HCT116 (cell line): Measurements from ENCODE around the gene COA7. TPM values are rescaled to one million over a fixed set of nuclear protein-coding genes. Genes with fewer than 3 reads are reported as not detected.

ENCODE experiments used
- ATAC-seq: fragments of 200-7000 bp; cut with Tn5 transposase; 2 replicates; pipeline ENCODE4 v1.9.1; 2020; ENCODE audit warnings: mild to moderate bottlenecking, moderate library complexity
- BruUV-seq: library from RNA; stranded (reverse); fragments of 400-500 nt; replicated peaks from 2 replicates; lab custom pipeline; 2021; lab: Mats Ljungman, UMichigan
- CTCF ChIA-PET: fragments of 300-600 bp; sonication (Branson Sonifier 250); formaldehyde crosslinking; loops from one replicate; lab custom pipeline; 2021; ENCODE audit warnings: antibody characterized with exemption; lab: Charles Lee
- POLR2A ChIA-PET: fragments of 300-600, 350-600 bp; sonication (Branson Sonifier 250); formaldehyde crosslinking; loops from one replicate; lab custom pipeline; 2021; ENCODE audit warnings: antibody characterized with exemption; lab: Charles Lee
- RAD21 ChIA-PET, 2 experiments: fragments of 300-600 bp; sonication (Branson Sonifier 250); formaldehyde crosslinking; loops; one replicate each; lab custom pipeline; 2023; ENCODE audit warnings: low total read pairs in 2 of 2; ENCODE audit not compliant: uncharacterized antibody in 2 of 2, unreplicated experiment in 2 of 2, low non-redundant PET in 1 of 2; lab: Charles Lee
- DNase-seq: peaks from one replicate; pipeline ENCODE4 v3.0.0-alpha.2; 2010; ENCODE audit warnings: low read depth, low spot score
- H2AFZ ChIP-seq: fragments of 200-600 bp; shearing (Covaris generic), sonication (generic); 2 replicates; pipeline ENCODE4 v1.6.1; 2017; ENCODE audit warnings: low read depth, mixed run types, mixed read lengths, antibody characterized with exemption, low read length; ENCODE audit not compliant: poor library complexity, severe bottlenecking
- H3K27ac ChIP-seq: 2 replicates; pipeline ENCODE4 v1.5.1; 2012; ENCODE audit warnings: low read depth, low read length
- H3K27me3 ChIP-seq: fragments of 200-600 bp; sonication (generic); 2 replicates; pipeline ENCODE4 v1.6.1; 2016; ENCODE audit warnings: mixed run types, low read length, mixed read lengths; ENCODE audit not compliant: insufficient read depth
- H3K36me3 ChIP-seq, 2 experiments: fragments of 200-500 bp in 1 of 2; fragments of 200-600 bp in 1 of 2; sonication (Bioruptor generic) in 1 of 2; sonication (generic) in 1 of 2; 2 replicates each; pipeline versions ENCODE4 v1.5.1 to v1.6.1; 2014 to 2016; ENCODE audit warnings: low read length in 2 of 2, inconsistent platforms in 1 of 2, mixed read lengths in 1 of 2, mixed run types in 1 of 2; ENCODE audit not compliant: insufficient read depth in 2 of 2, control insufficient read depth in 1 of 2
- H3K4me1 ChIP-seq, 2 experiments: fragments of 200-600 bp in 1 of 2; sonication (generic) in 1 of 2; 2 replicates each; pipeline versions ENCODE4 v1.5.1 to v1.6.1; 2012 to 2017; ENCODE audit warnings: low read length in 2 of 2, inconsistent platforms in 1 of 2, mild to moderate bottlenecking in 1 of 2, mixed read lengths in 1 of 2, mixed run types in 1 of 2, moderate library complexity in 1 of 2; ENCODE audit not compliant: insufficient read depth in 2 of 2, control insufficient read depth in 1 of 2
- H3K4me2 ChIP-seq: fragments of 200-600 bp; sonication (generic); 2 replicates; pipeline ENCODE4 v1.6.1; 2017; ENCODE audit warnings: mixed run types, low read length, mixed read lengths
- H3K4me3 ChIP-seq, 2 experiments: fragments of 200-600 bp in 1 of 2; sonication (generic) in 1 of 2; replicated peaks in 1 of 2; 2 replicates each; pipeline ENCODE4 v1.5.1; 2011 to 2016; ENCODE audit warnings: low read length in 2 of 2, control low read depth in 1 of 2, low read depth in 1 of 2, mild to moderate bottlenecking in 1 of 2, mixed read lengths in 1 of 2, mixed run types in 1 of 2
- H3K79me2 ChIP-seq: fragments of 200-600 bp; sonication (generic); 2 replicates; pipeline ENCODE4 v1.6.1; 2017; ENCODE audit warnings: mild to moderate bottlenecking, mixed run types, low read length, moderate library complexity, mixed read lengths; ENCODE audit not compliant: insufficient read depth
- H3K9ac ChIP-seq: fragments of 200-600 bp; sonication (generic); 2 replicates; pipeline ENCODE4 v1.6.1; 2016; ENCODE audit warnings: low read length, mixed read lengths
- H3K9me2 ChIP-seq: fragments of 200-600 bp; sonication (generic), shearing (Covaris generic); 2 replicates; pipeline ENCODE4 v1.6.1; 2017; ENCODE audit warnings: mixed run types, mild to moderate bottlenecking, moderate library complexity; ENCODE audit not compliant: insufficient read depth
- H3K9me3 ChIP-seq, 2 experiments: fragments of 200-500 bp in 1 of 2; fragments of 200-600 bp in 1 of 2; sonication (Bioruptor generic) in 1 of 2; sonication (generic) in 1 of 2; 2 replicates each; pipeline ENCODE4 v1.6.1; 2014 to 2017; ENCODE audit warnings: low read length in 2 of 2, mixed read lengths in 2 of 2, inconsistent platforms in 1 of 2, low read depth in 1 of 2, mild to moderate bottlenecking in 1 of 2, mixed run types in 1 of 2, moderate library complexity in 1 of 2; ENCODE audit not compliant: control insufficient read depth in 1 of 2, insufficient read depth in 1 of 2
- H4K20me1 ChIP-seq: fragments of 200-600 bp; sonication (generic), shearing (Covaris generic); 2 replicates; pipeline ENCODE4 v1.6.1; 2017; ENCODE audit warnings: mixed run types, mild to moderate bottlenecking, moderate library complexity; ENCODE audit not compliant: insufficient read depth
- CBX3 ChIP-seq: IDR thresholded peaks from 2 replicates; pipeline ENCODE4 v1.6.1; 2012; ENCODE audit warnings: low read depth
- CEBPB ChIP-seq: IDR thresholded peaks from 2 replicates; pipeline ENCODE4 v1.6.1; 2012; ENCODE audit warnings: low read depth
- ELF1 ChIP-seq: IDR thresholded peaks from 2 replicates; pipeline ENCODE4 v1.6.1; 2012; ENCODE audit warnings: low read depth, borderline replicate concordance
- EZH2 ChIP-seq: fragments of 200-600 bp; sonication (generic); IDR thresholded peaks from 2 replicates; pipeline ENCODE4 v1.6.1; 2017; ENCODE audit warnings: antibody characterized with exemption, mixed run types
- EZH2phosphoT487 ChIP-seq: fragments of 200-600 bp; IDR thresholded peaks from 2 replicates; pipeline ENCODE4 v1.6.1; 2018; ENCODE audit warnings: antibody characterized with exemption, borderline replicate concordance
- SIN3A ChIP-seq: IDR thresholded peaks from 2 replicates; pipeline ENCODE4 v1.6.1; 2012; ENCODE audit warnings: low read depth
- SP1 ChIP-seq: IDR thresholded peaks from 2 replicates; pipeline ENCODE4 v1.6.1; 2012; ENCODE audit warnings: low read depth
- SRF ChIP-seq: IDR thresholded peaks from 2 replicates; pipeline ENCODE4 v1.6.1; 2012; ENCODE audit warnings: low read depth
- TCF7L2 ChIP-seq: IDR thresholded peaks from 2 replicates; pipeline ENCODE4 v1.7.0; 2011; ENCODE audit warnings: borderline replicate concordance, inconsistent platforms; ENCODE audit not compliant: insufficient read depth, insufficient read length; ENCODE audit errors: extremely low read depth
- ZFX ChIP-seq: fragments of 450-650 bp; IDR thresholded peaks from 2 replicates; pipeline ENCODE4 v1.6.1; 2017
- ZNF274 ChIP-seq: fragments of 200-500 bp; sonication (Bioruptor generic); IDR thresholded peaks from 2 replicates; pipeline ENCODE4 v1.6.1; 2014; ENCODE audit warnings: mild to moderate bottlenecking, low read depth, low read length, inconsistent platforms
- intact Hi-C: fragments of 100-400 bp; cut with micrococcal nuclease; formaldehyde crosslinking; loops from 2 replicates; pipeline ENCODE4 v1.10.0; 2022
- total RNA-seq: library from RNA; stranded (reverse); gene quantifications from one replicate; pipeline ENCODE4 v1.2.1, GENCODE V29; 2021; ENCODE audit not compliant: unreplicated experiment
- TF ChIP-seq, protein P1 (sequence below): IDR thresholded peaks from 2 replicates; pipeline ENCODE4 v1.6.1; 2011; ENCODE audit warnings: mild to moderate bottlenecking, low read length, moderate library complexity; ENCODE audit not compliant: insufficient replicate concordance; ENCODE audit errors: extremely low read depth

The COA7 gene
- total RNA-seq, 1 experiment from 2014 or later = 43.6 TPM

DNA sequence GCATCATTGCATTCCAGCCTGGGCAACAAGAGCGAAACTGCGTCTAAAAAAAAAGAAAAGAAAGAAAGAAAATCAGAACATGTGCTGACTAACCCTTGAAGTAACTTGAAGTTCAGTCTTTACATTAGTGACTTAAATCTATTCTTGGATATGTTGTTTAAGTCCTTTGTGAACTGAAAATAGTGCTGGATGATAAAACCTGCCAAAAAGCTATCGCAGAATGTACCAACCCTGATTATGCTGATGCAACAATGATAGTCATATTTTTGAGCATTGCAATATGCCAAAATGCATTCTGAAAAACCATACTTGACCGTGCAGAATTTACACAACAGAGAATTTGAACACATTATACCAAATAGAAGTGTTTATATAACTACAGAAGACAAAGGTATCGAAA lies 34.4 kb downstream of the COA7 start:
- no peak for TF ChIP-seq CBX3
- TF ChIP-seq, protein P1, sequence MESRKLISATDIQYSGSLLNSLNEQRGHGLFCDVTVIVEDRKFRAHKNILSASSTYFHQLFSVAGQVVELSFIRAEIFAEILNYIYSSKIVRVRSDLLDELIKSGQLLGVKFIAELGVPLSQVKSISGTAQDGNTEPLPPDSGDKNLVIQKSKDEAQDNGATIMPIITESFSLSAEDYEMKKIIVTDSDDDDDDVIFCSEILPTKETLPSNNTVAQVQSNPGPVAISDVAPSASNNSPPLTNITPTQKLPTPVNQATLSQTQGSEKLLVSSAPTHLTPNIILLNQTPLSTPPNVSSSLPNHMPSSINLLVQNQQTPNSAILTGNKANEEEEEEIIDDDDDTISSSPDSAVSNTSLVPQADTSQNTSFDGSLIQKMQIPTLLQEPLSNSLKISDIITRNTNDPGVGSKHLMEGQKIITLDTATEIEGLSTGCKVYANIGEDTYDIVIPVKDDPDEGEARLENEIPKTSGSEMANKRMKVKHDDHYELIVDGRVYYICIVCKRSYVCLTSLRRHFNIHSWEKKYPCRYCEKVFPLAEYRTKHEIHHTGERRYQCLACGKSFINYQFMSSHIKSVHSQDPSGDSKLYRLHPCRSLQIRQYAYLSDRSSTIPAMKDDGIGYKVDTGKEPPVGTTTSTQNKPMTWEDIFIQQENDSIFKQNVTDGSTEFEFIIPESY = no peak
- TF ChIP-seq TCF7L2 = no peak
- TF ChIP-seq CEBPB = no peak
- no peak for TF ChIP-seq ZFX
- TF ChIP-seq ELF1 = no peak
- no peak for TF ChIP-seq EZH2phosphoT487
- TF ChIP-seq SIN3A = no peak
- no peak for TF ChIP-seq ZNF274
- no peak for TF ChIP-seq SP1
- TF ChIP-seq EZH2 = no peak
- no peak for TF ChIP-seq SRF
- ATAC-seq (no peak), DNase-seq (no peak)
- Histone ChIP-seq H3K4me1 (peaks cover 0 to 24% of the 10 kb centered on the region in 2 experiments; a peak in 3 of 4 replicates), H4K20me1 (no peaks in the 10 kb centered on the region), H2AFZ (no peak overlapping the region), H3K79me2 (no peaks in the 10 kb centered on the region), H3K9me3 (no peaks in the 10 kb centered on the region), H3K27ac (no peak overlapping the region), H3K27me3 (no peaks in the 10 kb centered on the region), H3K4me2 (no peak overlapping the region), H3K9ac (no peak overlapping the region), H3K4me3 (no peak overlapping the region), H3K9me2 (no peaks in the 10 kb centered on the region), H3K36me3 (no peaks in the 10 kb centered on the region)
- ChIA-PET POLR2A (interaction anchor here (0.7 kb wide), 1 partner anchor 28 kb away, joined by 3 read pairs; no protein-coding TSS in a partner anchor), CTCF (no interaction called here), RAD21 (no interaction called here)
- intact Hi-C loops = no loop called here
- BruUV-seq = no TSS peak
